ENCODE data around the gene RAB1A.
A peak's percentile ranks its signal among the peaks of the same experiment; 100 is the strongest.
"Not testable (repeated sequence)": the region's sequence is repeated elsewhere in the genome, so short reads cannot be mapped to it uniquely, and the experiment has no call there.

The RAB1A gene

DNA sequence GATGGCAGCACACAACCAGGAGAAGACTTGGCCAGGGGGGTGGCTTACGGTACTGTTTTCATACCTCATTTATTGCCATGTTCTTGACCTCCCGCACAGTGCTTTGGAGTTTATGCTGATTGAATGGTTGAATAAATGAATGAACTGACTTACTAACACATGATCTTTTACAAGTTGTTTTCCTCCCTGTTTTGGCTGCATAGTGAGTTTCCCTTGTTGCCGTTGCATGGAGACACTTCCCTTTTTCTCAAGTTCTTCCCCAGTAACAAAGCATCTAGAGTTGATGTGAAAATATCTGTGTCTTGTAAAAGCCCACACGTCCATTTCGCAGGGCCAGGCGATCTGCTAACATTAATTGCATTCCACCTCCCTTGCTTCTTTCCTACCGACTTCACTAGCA lies 35.7 kb upstream of the RAB1A start:
- no peak for DNase-seq (ENCODE audit: low read depth)
- H3K4me3 ChIP-seq (ENCODE audit: low read length) = no peak overlapping the region

GRCh38 chr2:65164426-65164891 lies 34.6 kb upstream of the RAB1A start:
- TF ChIP-seq, protein P1, sequence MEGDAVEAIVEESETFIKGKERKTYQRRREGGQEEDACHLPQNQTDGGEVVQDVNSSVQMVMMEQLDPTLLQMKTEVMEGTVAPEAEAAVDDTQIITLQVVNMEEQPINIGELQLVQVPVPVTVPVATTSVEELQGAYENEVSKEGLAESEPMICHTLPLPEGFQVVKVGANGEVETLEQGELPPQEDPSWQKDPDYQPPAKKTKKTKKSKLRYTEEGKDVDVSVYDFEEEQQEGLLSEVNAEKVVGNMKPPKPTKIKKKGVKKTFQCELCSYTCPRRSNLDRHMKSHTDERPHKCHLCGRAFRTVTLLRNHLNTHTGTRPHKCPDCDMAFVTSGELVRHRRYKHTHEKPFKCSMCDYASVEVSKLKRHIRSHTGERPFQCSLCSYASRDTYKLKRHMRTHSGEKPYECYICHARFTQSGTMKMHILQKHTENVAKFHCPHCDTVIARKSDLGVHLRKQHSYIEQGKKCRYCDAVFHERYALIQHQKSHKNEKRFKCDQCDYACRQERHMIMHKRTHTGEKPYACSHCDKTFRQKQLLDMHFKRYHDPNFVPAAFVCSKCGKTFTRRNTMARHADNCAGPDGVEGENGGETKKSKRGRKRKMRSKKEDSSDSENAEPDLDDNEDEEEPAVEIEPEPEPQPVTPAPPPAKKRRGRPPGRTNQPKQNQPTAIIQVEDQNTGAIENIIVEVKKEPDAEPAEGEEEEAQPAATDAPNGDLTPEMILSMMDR (conservative IDR thresholded peaks at IDR 0.05; ENCODE audit: low read length) = no peak
- H3K4me3 ChIP-seq (ENCODE audit: low read length) = no peak overlapping the region
- peak; percentile 17 for DNase-seq (ENCODE audit: low read depth)

More for the DNA sequence above, 35.7 kb upstream of the RAB1A start:
- TF ChIP-seq, protein P1 (conservative IDR thresholded peaks at IDR 0.05; ENCODE audit: low read length) = no peak

DNA sequence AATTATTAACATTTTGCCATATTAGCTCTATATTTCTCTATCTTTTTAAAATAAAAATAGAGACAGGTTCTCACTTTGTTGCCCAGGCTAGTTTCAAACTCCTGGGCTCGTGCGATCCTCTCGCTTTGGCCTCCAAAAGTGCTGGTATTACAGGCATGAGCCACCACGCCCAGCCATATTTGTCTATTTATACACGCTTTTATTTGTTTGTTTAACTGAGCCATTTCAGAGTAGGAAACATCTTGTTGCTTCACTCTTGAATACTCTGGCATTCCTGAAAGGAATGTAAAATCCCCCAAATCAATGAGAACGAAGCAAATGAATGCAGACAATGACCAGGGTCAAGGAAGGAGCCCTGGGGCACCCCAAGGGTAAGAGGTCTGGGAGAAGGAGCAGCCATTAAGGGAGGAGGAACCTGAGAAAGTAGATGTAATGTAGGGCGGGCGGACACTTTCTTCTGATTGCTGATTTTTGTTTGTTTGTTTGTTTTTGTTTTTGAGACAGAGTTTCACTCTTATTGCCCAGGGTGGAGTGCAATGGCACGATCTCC lies 31.7 kb upstream of the RAB1A start:
- H3K4me3 ChIP-seq (ENCODE audit: low read length) = no peak overlapping the region
- peak; percentile 2 for DNase-seq (ENCODE audit: low read depth)
- TF ChIP-seq, protein P1 (conservative IDR thresholded peaks at IDR 0.05; ENCODE audit: low read length) = no peak

GRCh38 chr2:65159906-65160305 lies 30.0 kb upstream of the RAB1A start:
- H3K4me3 ChIP-seq (ENCODE audit: low read length) = no peak overlapping the region
- DNase-seq (ENCODE audit: low read depth) = no peak
- TF ChIP-seq, protein P1 (conservative IDR thresholded peaks at IDR 0.05; ENCODE audit: low read length) = no peak

- TF ChIP-seq, protein P1 (conservative IDR thresholded peaks at IDR 0.05; ENCODE audit: low read length) = no peak
- H3K4me3 ChIP-seq (ENCODE audit: low read length) = no peak overlapping the region
- DNase-seq (ENCODE audit: low read depth) = no peak
Measured at GRCh38 chr2:65159261-65159660, 29.4 kb upstream of the RAB1A start.

DNA sequence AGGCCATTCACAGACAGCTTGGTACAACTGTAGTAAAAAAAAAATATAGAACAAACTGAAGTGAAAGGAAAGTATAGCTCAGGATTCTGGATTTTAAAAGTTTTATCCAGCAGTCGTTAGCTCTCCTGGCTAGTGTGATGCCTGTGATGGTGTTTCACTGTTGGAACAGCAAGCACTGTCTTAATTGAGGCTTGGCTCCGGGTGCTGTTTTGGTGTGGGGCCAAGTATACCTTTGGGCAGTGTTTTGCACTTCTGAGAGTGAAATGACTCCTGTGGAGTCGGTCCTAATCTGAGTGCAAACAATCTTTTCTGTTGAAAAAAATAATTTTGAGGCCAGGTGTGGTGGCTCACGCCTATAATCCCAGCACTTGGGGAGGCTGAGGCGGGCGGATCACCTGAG lies 28.7 kb upstream of the RAB1A start:
- TF ChIP-seq, protein P1 (conservative IDR thresholded peaks at IDR 0.05; ENCODE audit: low read length) = no peak
- no peak for DNase-seq (ENCODE audit: low read depth)
- H3K4me3 ChIP-seq (ENCODE audit: low read length) = no peak overlapping the region

- peak; percentile 9 for DNase-seq (ENCODE audit: low read depth)
- not testable (repeated sequence) for H3K4me3 ChIP-seq (ENCODE audit: low read length)
Measured at GRCh38 chr2:65157856-65158255, 27.9 kb upstream of the RAB1A start.

GRCh38 chr2:65156041-65156440 lies 26.1 kb upstream of the RAB1A start:
- TF ChIP-seq, protein P1 (conservative IDR thresholded peaks at IDR 0.05; ENCODE audit: low read length) = no peak
- DNase-seq (ENCODE audit: low read depth) = no peak
- H3K4me3 ChIP-seq (ENCODE audit: low read length) = no peak overlapping the region

Data from AG10803 (cell line).